Cardiac atrium fibroblast (primary cell): ENCODE measurements around the gene MPP1. TPM values are rescaled to one million over a fixed set of nuclear protein-coding genes. Genes with fewer than 3 reads are reported as not detected.

ENCODE experiments used
- total RNA-seq: library from RNA; depleted of rRNA; stranded (reverse); fragments of >200 nt; gene quantifications from 2 replicates; pipeline ENCODE4 v1.2.3, GENCODE V29; 2015

MPP1 gene
- 25.8 and 26.7 TPM in 2 replicates for total RNA-seq

GRCh38 chrX:154804957-154805695 is at the start of gene MPP1:
MPP1 (minus strand) TSS chrX:154805485; CDS start chrX:154805373, 112 bp downstream.

GRCh38 chrX:154834562-154834961 is 29.3 kb upstream of the MPP1 start, which contains the start of gene SMIM9:
SMIM9 (minus strand) TSS chrX:154834662; CDS start chrX:154830856, 3,806 bp downstream.

GRCh38 chrX:154762537-154763296 is 42.6 kb downstream of the MPP1 start, which contains the start of gene DKC1:
DKC1 (plus strand) TSS chrX:154762864; CDS start chrX:154762966, 102 bp downstream.

GRCh38 chrX:154750301-154751202 is 54.7 kb downstream of the MPP1 start, which contains the start of gene GAB3:
GAB3 (minus strand) TSS chrX:154751077; CDS start chrX:154751025, 52 bp downstream.

Other genes with a start within 250 kb of the MPP1 start
- not detected in 2 replicates for gene CTAG1A, start 220.4 kb downstream of the MPP1 start, total RNA-seq
- not detected in 2 replicates for gene CTAG1B, start 186.2 kb downstream of the MPP1 start, total RNA-seq
- gene CTAG2, start 151.9 kb downstream of the MPP1 start, total RNA-seq, result not detected in 2 replicates
- 1.8 and 4.5 TPM in 2 replicates for gene GAB3, start 54.4 kb downstream of the MPP1 start, total RNA-seq
- 24.1 and 31.8 TPM in 2 replicates for gene DKC1, start 42.6 kb downstream of the MPP1 start, total RNA-seq
- not detected in 2 replicates for gene SMIM9, start 29.2 kb upstream of the MPP1 start, total RNA-seq
- gene F8A1, start 80.9 kb upstream of the MPP1 start, total RNA-seq, result 0.72 and 1.9 TPM in 2 replicates
- 23.6 and 23.7 TPM in 2 replicates for gene F8, start 217.2 kb upstream of the MPP1 start, total RNA-seq
- gene FUNDC2, start 221.4 kb upstream of the MPP1 start, total RNA-seq, result 84.7 and 137 TPM in 2 replicates